ENCODE measurements around the gene ING4. TPM values are rescaled to one million over a fixed set of nuclear protein-coding genes. Genes with fewer than 3 reads are reported as not detected.

Gene ING4
- total and polyA plus RNA-seq, 2 of the 13 experiments (the other 11 are each of a cell fraction or from before 2014, with no cell fraction given) = 14.4 to 32.4 TPM

DNA sequence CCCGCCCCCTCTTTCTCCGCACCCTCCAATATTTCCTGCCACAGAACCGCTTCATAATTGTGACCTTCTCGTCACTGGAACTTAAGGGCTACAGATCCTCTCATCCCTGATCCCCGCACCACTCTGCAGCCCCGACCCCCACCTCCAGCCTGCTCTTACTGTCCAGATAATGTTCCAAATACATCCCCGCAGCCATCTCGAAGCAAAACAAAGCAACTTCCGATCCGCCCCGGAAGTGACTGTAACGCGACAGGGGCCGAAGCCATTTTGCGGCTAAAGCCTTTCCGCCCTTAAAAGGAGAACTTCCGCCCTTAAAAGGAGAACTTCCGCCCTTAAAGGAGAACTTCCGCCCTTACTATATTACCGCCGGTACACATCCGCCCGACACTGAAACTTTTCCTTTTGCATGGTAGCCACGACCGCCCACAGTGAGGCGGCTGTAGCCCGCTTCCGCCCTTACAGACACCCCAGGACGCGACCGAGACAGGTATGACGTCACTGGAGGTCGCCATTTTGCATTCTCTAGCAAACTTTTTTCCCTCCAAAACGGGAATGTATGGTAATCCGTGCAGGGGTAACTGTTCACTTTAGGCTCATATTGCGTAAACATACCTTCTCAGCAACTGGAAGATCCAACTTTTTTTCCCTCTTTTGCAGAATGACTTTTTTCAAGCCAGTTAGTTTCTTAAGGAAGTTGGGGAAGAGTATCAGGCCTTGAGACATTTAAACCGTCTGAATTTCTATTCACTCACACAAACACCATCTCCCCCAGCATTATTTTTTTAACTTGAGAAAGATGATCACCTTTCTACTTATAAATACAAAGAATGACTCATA, at the start of gene ING4 (continued):
- TF ChIP-seq JDP2 (CRISPR knock-in tag; IDR thresholded peaks at IDR 0.05; ENCODE audit: borderline replicate concordance) (no peak; the same call in 1 of the 2 replicates), REXO4 (CRISPR knock-in tag; IDR thresholded peaks at IDR 0.05; ENCODE audit: borderline replicate concordance) (no peak), SATB2 (CRISPR knock-in tag; IDR thresholded peaks at IDR 0.05) (no peak), XRCC5 (optimal IDR thresholded peaks at IDR 0.05; ENCODE audit: low read length) (no peak), KDM5A (IDR thresholded peaks at IDR 0.05; ENCODE audit: borderline replicate concordance, low read length) (peak; percentile 98), NR2F6 (IDR thresholded peaks at IDR 0.05) (no peak), NR2F6 (CRISPR knock-in tag; IDR thresholded peaks at IDR 0.05) (no peak), ZNF678 (CRISPR knock-in tag; IDR thresholded peaks at IDR 0.05) (no peak), ZNF235 (CRISPR knock-in tag; IDR thresholded peaks at IDR 0.05; ENCODE audit: borderline replicate concordance) (no peak), U2AF1 (optimal IDR thresholded peaks at IDR 0.05; ENCODE audit: low read depth, low read length) (no peak), EED (CRISPR knock-in tag; IDR thresholded peaks at IDR 0.05) (0 out of 2 replicates have a peak, but pooled peaks have one; percentile 39), TBX2 (CRISPR knock-in tag; IDR thresholded peaks at IDR 0.05; ENCODE audit: borderline replicate concordance) (peak; percentile 88), HNRNPL (IDR thresholded peaks at IDR 0.05; ENCODE audit: low read depth, low read length) (no peak), RNF2 (conservative IDR thresholded peaks at IDR 0.05; ENCODE audit: low read depth) (no peak), PAWR (CRISPR knock-in tag; IDR thresholded peaks at IDR 0.05; ENCODE audit: borderline replicate concordance) (no peak)
- TF ChIP-seq, protein P1, sequence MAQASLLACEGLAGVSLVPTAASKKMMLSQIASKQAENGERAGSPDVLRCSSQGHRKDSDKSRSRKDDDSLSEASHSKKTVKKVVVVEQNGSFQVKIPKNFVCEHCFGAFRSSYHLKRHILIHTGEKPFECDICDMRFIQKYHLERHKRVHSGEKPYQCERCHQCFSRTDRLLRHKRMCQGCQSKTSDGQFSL (CRISPR knock-in tag; IDR thresholded peaks at IDR 0.05) = peak; percentile 76; the same call in 1 of the 2 replicates
- TF ChIP-seq, protein P2, sequence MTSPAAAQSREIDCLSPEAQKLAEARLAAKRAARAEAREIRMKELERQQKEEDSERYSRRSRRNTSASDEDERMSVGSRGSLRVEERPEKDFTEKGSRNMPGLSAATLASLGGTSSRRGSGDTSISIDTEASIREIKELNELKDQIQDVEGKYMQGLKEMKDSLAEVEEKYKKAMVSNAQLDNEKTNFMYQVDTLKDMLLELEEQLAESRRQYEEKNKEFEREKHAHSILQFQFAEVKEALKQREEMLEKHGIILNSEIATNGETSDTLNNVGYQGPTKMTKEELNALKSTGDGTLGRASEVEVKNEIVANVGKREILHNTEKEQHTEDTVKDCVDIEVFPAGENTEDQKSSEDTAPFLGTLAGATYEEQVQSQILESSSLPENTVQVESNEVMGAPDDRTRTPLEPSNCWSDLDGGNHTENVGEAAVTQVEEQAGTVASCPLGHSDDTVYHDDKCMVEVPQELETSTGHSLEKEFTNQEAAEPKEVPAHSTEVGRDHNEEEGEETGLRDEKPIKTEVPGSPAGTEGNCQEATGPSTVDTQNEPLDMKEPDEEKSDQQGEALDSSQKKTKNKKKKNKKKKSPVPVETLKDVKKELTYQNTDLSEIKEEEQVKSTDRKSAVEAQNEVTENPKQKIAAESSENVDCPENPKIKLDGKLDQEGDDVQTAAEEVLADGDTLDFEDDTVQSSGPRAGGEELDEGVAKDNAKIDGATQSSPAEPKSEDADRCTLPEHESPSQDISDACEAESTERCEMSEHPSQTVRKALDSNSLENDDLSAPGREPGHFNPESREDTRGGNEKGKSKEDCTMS (CRISPR knock-in tag; conservative IDR thresholded peaks at IDR 0.05) = no peak
- TF ChIP-seq, protein P3, sequence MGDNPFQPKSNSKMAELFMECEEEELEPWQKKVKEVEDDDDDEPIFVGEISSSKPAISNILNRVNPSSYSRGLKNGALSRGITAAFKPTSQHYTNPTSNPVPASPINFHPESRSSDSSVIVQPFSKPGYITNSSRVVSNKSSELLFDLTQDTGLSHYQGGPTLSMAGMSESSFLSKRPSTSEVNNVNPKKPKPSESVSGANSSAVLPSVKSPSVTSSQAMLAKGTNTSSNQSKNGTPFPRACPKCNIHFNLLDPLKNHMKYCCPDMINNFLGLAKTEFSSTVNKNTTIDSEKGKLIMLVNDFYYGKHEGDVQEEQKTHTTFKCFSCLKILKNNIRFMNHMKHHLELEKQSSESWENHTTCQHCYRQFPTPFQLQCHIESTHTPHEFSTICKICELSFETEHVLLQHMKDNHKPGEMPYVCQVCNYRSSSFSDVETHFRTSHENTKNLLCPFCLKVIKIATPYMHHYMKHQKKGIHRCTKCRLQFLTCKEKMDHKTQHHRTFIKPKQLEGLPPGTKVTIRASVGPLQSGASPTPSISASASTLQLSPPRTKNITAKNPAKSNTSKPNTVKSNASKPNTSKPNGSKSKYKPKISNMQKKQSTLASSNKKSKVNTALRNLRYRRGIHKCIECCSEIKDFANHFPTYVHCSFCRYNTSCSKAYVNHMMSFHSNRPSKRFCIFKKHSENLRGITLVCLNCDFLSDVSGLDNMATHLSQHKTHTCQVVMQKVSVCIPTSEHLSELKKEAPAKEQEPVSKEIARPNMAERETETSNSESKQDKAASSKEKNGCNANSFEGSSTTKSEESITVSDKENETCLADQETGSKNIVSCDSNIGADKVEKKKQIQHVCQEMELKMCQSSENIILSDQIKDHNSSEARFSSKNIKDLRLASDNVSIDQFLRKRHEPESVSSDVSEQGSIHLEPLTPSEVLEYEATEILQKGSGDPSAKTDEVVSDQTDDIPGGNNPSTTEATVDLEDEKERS (CRISPR knock-in tag; IDR thresholded peaks at IDR 0.05) = 0 out of 2 replicates have a peak, but pooled peaks have one; percentile 22
- TF ChIP-seq, protein P4, sequence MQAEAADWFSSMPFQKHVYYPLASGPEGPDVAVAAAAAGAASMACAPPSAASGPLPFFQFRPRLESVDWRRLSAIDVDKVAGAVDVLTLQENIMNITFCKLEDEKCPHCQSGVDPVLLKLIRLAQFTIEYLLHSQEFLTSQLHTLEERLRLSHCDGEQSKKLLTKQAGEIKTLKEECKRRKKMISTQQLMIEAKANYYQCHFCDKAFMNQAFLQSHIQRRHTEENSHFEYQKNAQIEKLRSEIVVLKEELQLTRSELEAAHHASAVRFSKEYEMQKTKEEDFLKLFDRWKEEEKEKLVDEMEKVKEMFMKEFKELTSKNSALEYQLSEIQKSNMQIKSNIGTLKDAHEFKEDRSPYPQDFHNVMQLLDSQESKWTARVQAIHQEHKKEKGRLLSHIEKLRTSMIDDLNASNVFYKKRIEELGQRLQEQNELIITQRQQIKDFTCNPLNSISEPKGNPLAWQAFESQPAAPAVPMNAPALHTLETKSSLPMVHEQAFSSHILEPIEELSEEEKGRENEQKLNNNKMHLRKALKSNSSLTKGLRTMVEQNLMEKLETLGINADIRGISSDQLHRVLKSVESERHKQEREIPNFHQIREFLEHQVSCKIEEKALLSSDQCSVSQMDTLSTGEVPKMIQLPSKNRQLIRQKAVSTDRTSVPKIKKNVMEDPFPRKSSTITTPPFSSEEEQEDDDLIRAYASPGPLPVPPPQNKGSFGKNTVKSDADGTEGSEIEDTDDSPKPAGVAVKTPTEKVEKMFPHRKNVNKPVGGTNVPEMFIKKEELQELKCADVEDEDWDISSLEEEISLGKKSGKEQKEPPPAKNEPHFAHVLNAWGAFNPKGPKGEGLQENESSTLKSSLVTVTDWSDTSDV (CRISPR knock-in tag; IDR thresholded peaks at IDR 0.05) = no peak
- TF ChIP-seq, protein P5, sequence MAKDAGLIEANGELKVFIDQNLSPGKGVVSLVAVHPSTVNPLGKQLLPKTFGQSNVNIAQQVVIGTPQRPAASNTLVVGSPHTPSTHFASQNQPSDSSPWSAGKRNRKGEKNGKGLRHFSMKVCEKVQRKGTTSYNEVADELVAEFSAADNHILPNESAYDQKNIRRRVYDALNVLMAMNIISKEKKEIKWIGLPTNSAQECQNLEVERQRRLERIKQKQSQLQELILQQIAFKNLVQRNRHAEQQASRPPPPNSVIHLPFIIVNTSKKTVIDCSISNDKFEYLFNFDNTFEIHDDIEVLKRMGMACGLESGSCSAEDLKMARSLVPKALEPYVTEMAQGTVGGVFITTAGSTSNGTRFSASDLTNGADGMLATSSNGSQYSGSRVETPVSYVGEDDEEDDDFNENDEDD (CRISPR knock-in tag; IDR thresholded peaks at IDR 0.05; ENCODE audit: borderline replicate concordance) = peak; percentile 96
